AG09309 (cell line): ENCODE measurements around the gene TRIM45.

Experiments
- DNase-seq: peaks from one replicate; pipeline ENCODE4 v3.0.0-alpha.2; 2010; ENCODE audit warnings: low read depth
- H3K4me3 ChIP-seq: 2 replicates; pipeline ENCODE4 v1.5.1; 2011; ENCODE audit warnings: mild to moderate bottlenecking, low read depth, low read length, moderate library complexity; ENCODE audit not compliant: control insufficient read depth
- CTCF ChIP-seq: IDR thresholded peaks from 2 replicates; pipeline ENCODE4 v1.5.1; 2011; ENCODE audit warnings: mild to moderate bottlenecking, low read depth, low read length, inconsistent platforms; ENCODE audit not compliant: insufficient read depth, control insufficient read depth; ENCODE audit errors: missing control alignments

TRIM45 gene

GRCh38 chr1:117067533-117068370 lies 53.8 kb downstream of the TRIM45 start:
- no peak overlapping the region for H3K4me3 ChIP-seq
- no peak for DNase-seq
- peak; percentile 88 for TF ChIP-seq CTCF

- H3K4me3 ChIP-seq, result no peak overlapping the region
- no peak for TF ChIP-seq CTCF
- DNase-seq, result no peak
Measured at GRCh38 chr1:117066367-117066766, 55.2 kb downstream of the TRIM45 start.

- no peak overlapping the region for H3K4me3 ChIP-seq
- DNase-seq, result peak; percentile 25
Measured at GRCh38 chr1:117061986-117062415, 59.5 kb downstream of the TRIM45 start.

More at GRCh38 chr1:117061986-117062415, 59.5 kb downstream of the TRIM45 start:
- no peak for TF ChIP-seq CTCF
